ENCODE measurements around the gene IDH3B.

The IDH3B gene

DNA sequence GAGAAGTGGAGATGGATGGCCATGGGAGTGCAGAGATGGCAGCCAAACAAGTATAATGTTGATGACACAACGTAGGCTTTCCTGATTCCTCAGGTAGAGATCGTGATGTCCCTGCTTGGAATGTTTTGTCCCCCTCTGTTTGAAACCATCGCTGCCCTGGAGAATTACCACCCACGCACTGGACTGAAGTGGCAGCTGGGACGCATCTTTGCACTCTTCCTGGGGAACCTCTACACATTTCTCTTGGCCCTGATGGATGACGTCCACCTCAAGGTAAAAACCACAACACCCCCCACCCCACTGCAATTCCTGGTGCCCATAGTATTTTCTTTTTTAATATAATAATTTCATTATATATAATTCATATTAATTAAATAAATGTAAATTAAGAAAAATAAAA, 53.7 kb downstream of the IDH3B start:
- H3K9ac ChIP-seq (ENCODE audit: low read length in 5 of 5), result no peak overlapping the region
- H3K36me3 ChIP-seq (ENCODE audit: control insufficient read depth in 5 of 5, insufficient read depth in 5 of 5, low read length in 5 of 5), result no peaks in the 10 kb centered on the region
- no peak overlapping the region for H3K4me3 ChIP-seq (ENCODE audit: low read depth in 1 of 5, low read length in 5 of 5)
- no peak overlapping the region for H3K27ac ChIP-seq (ENCODE audit: low read depth, low read length)
- H3K4me1 ChIP-seq (ENCODE audit: control insufficient read depth in 5 of 5, insufficient read depth in 5 of 5, low read length in 5 of 5), result peaks cover 0 to 3% (median 0%) of the 10 kb centered on the region in 5 donors
- H3K9me3 ChIP-seq (ENCODE audit: control insufficient read depth in 5 of 5, low read length in 5 of 5), result peaks cover 4 to 18% (median 12%) of the 10 kb centered on the region in 5 donors
- H3K27me3 ChIP-seq (ENCODE audit: control insufficient read depth in 5 of 5, insufficient read depth in 4 of 5, low read length in 5 of 5), result no peaks in the 10 kb centered on the region

Measured in subcutaneous abdominal adipose tissue (tissue), 5 donors.